Endothelial cell of umbilical vein (primary cell): Measurements from ENCODE around the gene NUP50. TPM values are rescaled to one million over a fixed set of nuclear protein-coding genes. Genes with fewer than 3 reads are reported as not detected.

ENCODE experiments used
- BruUV-seq: library from RNA; stranded (reverse); fragments of 400-500 nt; replicated peaks from 2 replicates; lab custom pipeline; 2021; lab: Mats Ljungman, UMichigan
- CTCF ChIA-PET: fragments of 300-600, 350-600 bp; sonication (Branson Sonifier 250); formaldehyde crosslinking; loops from one replicate; lab custom pipeline; 2021; ENCODE audit warnings: antibody characterized with exemption, inconsistent platforms; lab: Charles Lee
- POLR2A ChIA-PET: fragments of 300-600, 350-600 bp; sonication (Branson Sonifier 250); formaldehyde crosslinking; loops from one replicate; lab custom pipeline; 2021; ENCODE audit warnings: antibody characterized with exemption, inconsistent platforms; lab: Charles Lee
- DNase-seq: peaks from one replicate; pipeline ENCODE4 v3.0.0-alpha.2; 2011; ENCODE audit warnings: low read depth, low spot score
- FAIRE-seq: peaks from 2 replicates; lab custom pipeline; 2011; peaks lifted over from hg19 to GRCh38; lab: Jason Lieb, UNC
- H2AFZ ChIP-seq: 2 replicates; pipeline ENCODE4 v1.6.0; 2012; ENCODE audit warnings: low read depth, low read length, control low read depth, inconsistent platforms
- H3K27ac ChIP-seq: 2 replicates; pipeline ENCODE4 v1.5.1; 2011; ENCODE audit warnings: low read depth, mild to moderate bottlenecking, control low read depth, low read length, moderate library complexity; ENCODE audit not compliant: insufficient read depth
- H3K27me3 ChIP-seq, 2 experiments: 2 replicates each; pipeline versions ENCODE4 v1.6.0 to v1.6.1; 2011; ENCODE audit warnings: low read length in 2 of 2, mixed read lengths in 1 of 2; ENCODE audit not compliant: control insufficient read depth in 2 of 2, insufficient read depth in 2 of 2
- H3K36me3 ChIP-seq, 2 experiments: 2 replicates in 1 of 2; 3 replicates in 1 of 2; pipeline ENCODE4 v1.5.1; 2011; ENCODE audit warnings: low read length in 2 of 2, mild to moderate bottlenecking in 1 of 2, moderate library complexity in 1 of 2; ENCODE audit not compliant: control insufficient read depth in 2 of 2, insufficient read depth in 2 of 2; ENCODE audit errors: extremely low read depth in 1 of 2
- H3K4me1 ChIP-seq: 3 replicates; pipeline ENCODE4 v1.5.1; 2011; ENCODE audit warnings: mild to moderate bottlenecking, low read length; ENCODE audit not compliant: control insufficient read depth, insufficient read depth; ENCODE audit errors: extremely low read depth
- H3K4me2 ChIP-seq: 2 replicates; pipeline ENCODE4 v1.6.1; 2011; ENCODE audit warnings: low read length, control low read depth, mixed read lengths; ENCODE audit not compliant: insufficient read depth
- H3K4me3 ChIP-seq, 3 experiments: fragments of 200-600 bp in 1 of 3; sonication (generic), shearing (Covaris generic) in 1 of 3; replicated peaks in 1 of 3; 2 replicates each; pipeline ENCODE4 v1.5.1; 2011 to 2016; ENCODE audit warnings: control low read depth in 3 of 3, low read length in 3 of 3, mild to moderate bottlenecking in 2 of 3, inconsistent platforms in 1 of 3, low read depth in 1 of 3, moderate library complexity in 1 of 3; ENCODE audit not compliant: insufficient read depth in 1 of 3
- H3K79me2 ChIP-seq: 2 replicates; pipeline ENCODE4 v1.6.0; 2012; ENCODE audit warnings: low read length, inconsistent platforms; ENCODE audit not compliant: control insufficient read depth, insufficient read depth
- H3K9ac ChIP-seq: replicated peaks from 2 replicates; pipeline ENCODE3; 2011; ENCODE audit warnings: low read length, control low read depth; ENCODE audit not compliant: insufficient read depth; ENCODE audit errors: extremely low read depth
- H3K9me1 ChIP-seq: replicated peaks from 3 replicates; pipeline ENCODE4 v1.6.0; 2011; ENCODE audit warnings: mild to moderate bottlenecking, low read length; ENCODE audit not compliant: control insufficient read depth, insufficient read depth; ENCODE audit errors: extremely low read depth
- H3K9me3 ChIP-seq: replicated peaks from 2 replicates; pipeline ENCODE4 v1.5.1; 2012; ENCODE audit warnings: low read length, inconsistent platforms; ENCODE audit not compliant: control insufficient read depth, insufficient read depth
- H4K20me1 ChIP-seq: replicated peaks from 2 replicates; pipeline ENCODE3; 2011; ENCODE audit warnings: mild to moderate bottlenecking, low read length; ENCODE audit not compliant: control insufficient read depth, insufficient read depth; ENCODE audit errors: extremely low read depth
- EZH2 ChIP-seq: IDR thresholded peaks from 2 replicates; pipeline ENCODE4 v1.6.1; 2012; ENCODE audit warnings: borderline replicate concordance, low read depth, mild to moderate bottlenecking, moderate library complexity, low read length, inconsistent platforms; ENCODE audit not compliant: severe bottlenecking
- FOS ChIP-seq: IDR thresholded peaks from 2 replicates; pipeline ENCODE4 v1.6.1; 2011; ENCODE audit warnings: mild to moderate bottlenecking, low read length, moderate library complexity, borderline replicate concordance; ENCODE audit not compliant: insufficient read depth
- GATA2 ChIP-seq: IDR thresholded peaks from 2 replicates; pipeline ENCODE4 v1.7.0; 2011; ENCODE audit warnings: low read depth, mild to moderate bottlenecking, moderate library complexity, mixed read lengths, low read length; ENCODE audit not compliant: insufficient read length, insufficient read depth
- JUN ChIP-seq: IDR thresholded peaks from 2 replicates; pipeline ENCODE4 v1.6.1; 2011; ENCODE audit warnings: borderline replicate concordance, low read depth; ENCODE audit not compliant: insufficient read length, insufficient read depth
- MYC ChIP-seq: IDR thresholded peaks from one replicate; pipeline ENCODE4 v1.6.1; 2011; ENCODE audit warnings: mild to moderate bottlenecking, low read depth, low read length
- POLR2A ChIP-seq: IDR thresholded peaks from 2 replicates; pipeline ENCODE4 v1.6.1; 2012; ENCODE audit warnings: low read depth, mild to moderate bottlenecking, control low read depth, low read length
- POLR2AphosphoS5 ChIP-seq: IDR thresholded peaks from 2 replicates; pipeline ENCODE4 v1.6.1; 2012; ENCODE audit warnings: low read depth, mild to moderate bottlenecking, control low read depth, low read length, moderate library complexity; ENCODE audit not compliant: insufficient read depth
- dilution Hi-C: fragments of 300-500 bp; cut with MboI; formaldehyde crosslinking; loops from one replicate; pipeline ENCODE4 v1.15.0; 2019; ENCODE audit warnings: low sequenced_read_pairs; ENCODE audit not compliant: extremely low pct_ligation_motif_present
- intact Hi-C: fragments of 100-400 bp; cut with micrococcal nuclease; formaldehyde crosslinking; loops from one replicate; pipeline ENCODE4 v1.10.0; 2022
- polyA plus RNA-seq, 4 experiments: library from polyadenylated mRNA; depleted of rRNA in 3 of 4; stranded (reverse) in 3 of 4; unstranded in 1 of 4; fragments of >200 nt; gene quantifications; 2 replicates each; pipeline versions ENCODE4 v1.2.1 to v1.2.3, GENCODE V29; 2011 to 2012; ENCODE audit warnings: missing spikeins in 1 of 4
- total RNA-seq: library from RNA; stranded (reverse); gene quantifications from 2 replicates; pipeline ENCODE4 v1.2.3, GENCODE V29; 2021
- TF ChIP-seq, protein P1 (sequence below), 2 donors: IDR thresholded peaks; 1 replicate in 1 of 2; 2 replicates in 1 of 2; pipeline ENCODE4 v1.5.1; 2011; ENCODE audit warnings: low read length in 2 of 2, mild to moderate bottlenecking in 2 of 2, moderate library complexity in 2 of 2, control low read depth in 1 of 2, inconsistent platforms in 1 of 2, low read depth in 1 of 2; ENCODE audit not compliant: insufficient read depth in 1 of 2; ENCODE audit errors: extremely low read depth in 1 of 2
- TF ChIP-seq, protein P2 (sequence below): IDR thresholded peaks from 2 replicates; pipeline ENCODE4 v1.6.1; 2011; ENCODE audit not compliant: insufficient read depth, insufficient read length

NUP50 gene
- total and polyA plus RNA-seq, 2 donors (not counting 3 experiments of a cell fraction or from before 2014, with no cell fraction given), result 12.4 to 90.9 TPM

DNA sequence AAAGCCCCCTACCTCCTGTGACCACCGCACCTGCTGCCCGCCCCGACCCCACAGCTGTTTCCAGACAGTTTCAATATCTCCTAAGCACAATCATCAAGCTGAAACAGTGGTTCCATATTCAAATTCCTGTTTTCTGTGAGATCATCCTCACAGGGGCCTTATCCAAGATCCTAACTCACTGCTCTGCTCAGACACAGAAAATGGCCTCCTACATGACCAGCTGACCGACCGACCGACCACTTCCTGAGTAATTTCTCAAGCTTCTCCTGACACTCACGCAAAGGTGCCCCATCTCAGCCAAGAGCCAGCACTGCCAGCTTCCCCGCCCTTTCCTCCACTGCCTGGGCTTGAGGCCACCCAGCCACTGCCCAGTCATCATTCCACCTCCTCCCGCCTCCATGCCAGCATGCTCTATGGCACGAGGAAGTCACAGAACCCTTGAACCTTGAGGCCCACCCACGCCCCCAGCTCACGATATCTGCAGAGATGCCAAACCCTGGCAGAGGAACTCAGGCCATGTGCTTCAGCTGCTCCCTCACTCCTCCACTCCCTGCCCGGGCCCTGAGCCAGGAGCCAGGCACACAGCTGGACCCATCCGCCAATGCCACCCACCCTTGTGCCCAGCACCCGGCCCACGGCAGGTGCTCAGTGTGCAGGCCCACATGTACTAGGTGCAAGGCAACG lies 62.9 kb downstream of the NUP50 start:
- CTCF ChIA-PET, result no interaction called here
- H2AFZ ChIP-seq, result no peak overlapping the region
- no peaks in the 10 kb centered on the region for H3K4me1 ChIP-seq
- no peak overlapping the region for H3K27ac ChIP-seq
- no peaks in the 10 kb centered on the region for H3K9me1 ChIP-seq
- no peak overlapping the region for H3K9ac ChIP-seq
- intact Hi-C loops (no loop called here), dilution Hi-C loops (no loop called here)
- H3K9me3 ChIP-seq, result no peaks in the 10 kb centered on the region
- BruUV-seq, result no TSS peak
- H3K36me3 ChIP-seq, result no peaks in the 10 kb centered on the region
- H3K4me3 ChIP-seq, result no peak overlapping the region
- POLR2A ChIA-PET, result no interaction called here
- FAIRE-seq, result no peak
- no peaks in the 10 kb centered on the region for H3K79me2 ChIP-seq
- DNase-seq, result no peak
- TF ChIP-seq POLR2A (no peak), JUN (no peak), GATA2 (no peak), FOS (no peak), MYC (no peak), EZH2 (no peak), POLR2AphosphoS5 (no peak)
- TF ChIP-seq, protein P1, sequence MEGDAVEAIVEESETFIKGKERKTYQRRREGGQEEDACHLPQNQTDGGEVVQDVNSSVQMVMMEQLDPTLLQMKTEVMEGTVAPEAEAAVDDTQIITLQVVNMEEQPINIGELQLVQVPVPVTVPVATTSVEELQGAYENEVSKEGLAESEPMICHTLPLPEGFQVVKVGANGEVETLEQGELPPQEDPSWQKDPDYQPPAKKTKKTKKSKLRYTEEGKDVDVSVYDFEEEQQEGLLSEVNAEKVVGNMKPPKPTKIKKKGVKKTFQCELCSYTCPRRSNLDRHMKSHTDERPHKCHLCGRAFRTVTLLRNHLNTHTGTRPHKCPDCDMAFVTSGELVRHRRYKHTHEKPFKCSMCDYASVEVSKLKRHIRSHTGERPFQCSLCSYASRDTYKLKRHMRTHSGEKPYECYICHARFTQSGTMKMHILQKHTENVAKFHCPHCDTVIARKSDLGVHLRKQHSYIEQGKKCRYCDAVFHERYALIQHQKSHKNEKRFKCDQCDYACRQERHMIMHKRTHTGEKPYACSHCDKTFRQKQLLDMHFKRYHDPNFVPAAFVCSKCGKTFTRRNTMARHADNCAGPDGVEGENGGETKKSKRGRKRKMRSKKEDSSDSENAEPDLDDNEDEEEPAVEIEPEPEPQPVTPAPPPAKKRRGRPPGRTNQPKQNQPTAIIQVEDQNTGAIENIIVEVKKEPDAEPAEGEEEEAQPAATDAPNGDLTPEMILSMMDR (IDR thresholded peaks at IDR 0.05; ENCODE audit: extremely low read depth in 1 of 2, insufficient read depth in 1 of 2, low read depth in 1 of 2, low read length in 2 of 2), result no peak
- TF ChIP-seq, protein P2, sequence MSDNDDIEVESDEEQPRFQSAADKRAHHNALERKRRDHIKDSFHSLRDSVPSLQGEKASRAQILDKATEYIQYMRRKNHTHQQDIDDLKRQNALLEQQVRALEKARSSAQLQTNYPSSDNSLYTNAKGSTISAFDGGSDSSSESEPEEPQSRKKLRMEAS, result no peak
- H3K4me2 ChIP-seq, result no peak overlapping the region
- H3K27me3 ChIP-seq, result no peaks in the 10 kb centered on the region
- H4K20me1 ChIP-seq, result no peaks in the 10 kb centered on the region
